Measurements from ENCODE around the gene NEURL3. TPM values are rescaled to one million over a fixed set of nuclear protein-coding genes. Genes with fewer than 3 reads are reported as not detected.

Gene NEURL3
- total and polyA plus RNA-seq, 2 of the 8 experiments (the other 6 are each of a cell fraction or from before 2014, with no cell fraction given), result not detected

DNA sequence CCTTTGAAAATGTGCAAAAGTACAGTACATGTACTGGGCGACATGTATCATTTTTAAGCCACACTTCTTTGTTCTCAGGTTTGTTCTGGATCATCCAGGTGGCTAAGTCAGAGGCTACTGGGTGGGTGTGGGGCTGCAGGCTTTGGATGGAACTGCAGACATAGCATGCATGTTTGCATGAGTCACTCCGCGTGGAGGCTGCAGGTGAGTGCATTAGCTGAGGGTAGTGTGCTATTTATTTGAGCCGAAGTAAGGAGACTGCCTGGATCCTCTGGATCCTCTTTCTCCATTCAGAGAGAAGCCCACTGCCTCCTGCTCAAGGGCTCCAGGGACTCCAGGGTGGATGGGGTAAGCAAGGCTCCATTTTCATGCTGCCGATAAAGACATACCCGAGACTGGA is 9.4 kb upstream of the NEURL3 start:
- Histone ChIP-seq H4K20me1 (replicated peaks in 1 of 2; ENCODE audit: control insufficient read depth in 1 of 2, insufficient read depth in 2 of 2, low read length in 2 of 2) (no peaks in the 10 kb centered on the region), H3K4me1 (replicated peaks in 1 of 4; ENCODE audit: control insufficient read depth in 3 of 4, insufficient read depth in 4 of 4, low read length in 3 of 4) (peaks cover 0 to 4% (median 2%) of the 10 kb centered on the region in 4 experiments; a peak in 1 of 7 replicates), H2AFZ (ENCODE audit: low read length) (no peak overlapping the region), H3K9ac (replicated peaks in 1 of 4; ENCODE audit: extremely low read depth in 1 of 4, low read depth in 3 of 4, low read length in 3 of 4) (no peak overlapping the region), H4K8ac (ENCODE audit: extremely low read depth, insufficient read depth, low read length) (no peak overlapping the region), H2BK12ac (ENCODE audit: low read depth, low read length) (no peak overlapping the region), H3K14ac (ENCODE audit: insufficient read length) (no peak overlapping the region), H2BK5ac (ENCODE audit: low read depth, low read length) (no peak overlapping the region), H3K4ac (replicated peaks; ENCODE audit: insufficient read length, low read depth, low read length) (no peak overlapping the region), H3K56ac (replicated peaks; ENCODE audit: insufficient read length, low read depth, low read length) (no peak overlapping the region), H2AK5ac (ENCODE audit: low read depth, low read length) (no peak overlapping the region), H2BK120ac (replicated peaks; ENCODE audit: low read depth, low read length) (no peak overlapping the region), H3K4me2 (ENCODE audit: insufficient read depth in 1 of 2, low read depth in 2 of 2, low read length in 2 of 2) (no peak overlapping the region), H3K23ac (ENCODE audit: insufficient read length) (no peak overlapping the region), H2BK15ac (ENCODE audit: low read length) (no peak overlapping the region), H4K5ac (ENCODE audit: insufficient read length, low read depth, low read length) (no peak overlapping the region), H3K18ac (ENCODE audit: extremely low read depth, low read length) (no peak overlapping the region), H3K36me3 (ENCODE audit: control insufficient read depth in 2 of 4, insufficient read depth in 4 of 4, low read length in 3 of 4) (no peaks in the 10 kb centered on the region), H3K27me3 (replicated peaks in 1 of 4; ENCODE audit: control insufficient read depth in 3 of 4, extremely low read depth in 1 of 4, insufficient read depth in 3 of 4, low read length in 3 of 4) (peaks cover 0 to 2% (median 0%) of the 10 kb centered on the region in 4 experiments; a peak in 1 of 7 replicates), H3K79me2 (ENCODE audit: control insufficient read depth in 1 of 2, insufficient read depth in 2 of 2, low read length in 2 of 2) (no peaks in the 10 kb centered on the region), H2BK20ac (ENCODE audit: low read length) (no peak overlapping the region), H3K79me1 (ENCODE audit: low read depth, low read length) (no peaks in the 10 kb centered on the region), H3K23me2 (ENCODE audit: low read depth, low read length) (no peaks in the 10 kb centered on the region), H4K91ac (replicated peaks; ENCODE audit: insufficient read length, low read length) (no peak overlapping the region), H3K4me3 (ENCODE audit: extremely low read depth in 1 of 4, insufficient read depth in 2 of 4, low read depth in 3 of 4, low read length in 4 of 4) (no peak overlapping the region), H3K9me3 (ENCODE audit: insufficient read depth in 2 of 2, low read depth in 1 of 2, low read length in 1 of 2) (peaks cover 0 to 5% of the 10 kb centered on the region in 2 experiments; a peak in 1 of 4 replicates), H3K27ac (ENCODE audit: low read depth, low read length) (no peak overlapping the region)
- no peak for DNase-seq (ENCODE audit: low read depth in 1 of 2, low spot score in 2 of 2)
- POLR2A ChIA-PET (ENCODE audit: partially characterized antibody), result no interaction called here
- no peak for FAIRE-seq
- CTCF ChIA-PET (ENCODE audit: partially characterized antibody), result interaction anchor here (1.3 to 2.2 kb wide), 2 partner anchors 12 to 40 kb away, joined by 3 to 8 read pairs; no protein-coding TSS in a partner anchor
- WGBS, 2 experiments (ENCODE audit: extremely low coverage in 1 of 2, insufficient coverage in 1 of 2, insufficient read length in 1 of 2, insufficient replicate concordance in 2 of 2, low coverage in 1 of 2, low lambda C conversion rate in 2 of 2, missing lambda C conversion rate in 1 of 2), result 86% methylated on average over 6 of the region's 6 CpGs; no CpG with 5 or more reads in 1 of the 2 experiments
- TF ChIP-seq BRCA1 (IDR thresholded peaks at IDR 0.05; ENCODE audit: low read depth, low read length), result no peak
- TF ChIP-seq JUND (IDR thresholded peaks at IDR 0.05; ENCODE audit: low read length), result no peak
- TF ChIP-seq RFX5 (IDR thresholded peaks at IDR 0.05; ENCODE audit: borderline replicate concordance, low read depth, low read length), result no peak
- no peak for TF ChIP-seq GTF2F1 (IDR thresholded peaks at IDR 0.05; ENCODE audit: borderline replicate concordance, low read depth, low read length)
- TF ChIP-seq, protein P1, sequence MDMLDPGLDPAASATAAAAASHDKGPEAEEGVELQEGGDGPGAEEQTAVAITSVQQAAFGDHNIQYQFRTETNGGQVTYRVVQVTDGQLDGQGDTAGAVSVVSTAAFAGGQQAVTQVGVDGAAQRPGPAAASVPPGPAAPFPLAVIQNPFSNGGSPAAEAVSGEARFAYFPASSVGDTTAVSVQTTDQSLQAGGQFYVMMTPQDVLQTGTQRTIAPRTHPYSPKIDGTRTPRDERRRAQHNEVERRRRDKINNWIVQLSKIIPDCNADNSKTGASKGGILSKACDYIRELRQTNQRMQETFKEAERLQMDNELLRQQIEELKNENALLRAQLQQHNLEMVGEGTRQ (IDR thresholded peaks at IDR 0.05; ENCODE audit: low read length), result no peak
- no peak for TF ChIP-seq POU5F1 (IDR thresholded peaks at IDR 0.05; ENCODE audit: low read depth, low read length)
- no peak for TF ChIP-seq KDM4A (IDR thresholded peaks at IDR 0.05; ENCODE audit: low read depth, low read length, severe bottlenecking)
- TF ChIP-seq EZH2 (IDR thresholded peaks at IDR 0.05; ENCODE audit: low read depth, low read length, severe bottlenecking), result no peak
- TF ChIP-seq ZNF274 (IDR thresholded peaks at IDR 0.05; ENCODE audit: borderline replicate concordance, extremely low read depth, low read length), result no peak
- TF ChIP-seq EP300 (IDR thresholded peaks at IDR 0.05; ENCODE audit: borderline replicate concordance in 1 of 2, low read depth in 2 of 2, low read length in 2 of 2), result no peak
- TF ChIP-seq, protein P2, sequence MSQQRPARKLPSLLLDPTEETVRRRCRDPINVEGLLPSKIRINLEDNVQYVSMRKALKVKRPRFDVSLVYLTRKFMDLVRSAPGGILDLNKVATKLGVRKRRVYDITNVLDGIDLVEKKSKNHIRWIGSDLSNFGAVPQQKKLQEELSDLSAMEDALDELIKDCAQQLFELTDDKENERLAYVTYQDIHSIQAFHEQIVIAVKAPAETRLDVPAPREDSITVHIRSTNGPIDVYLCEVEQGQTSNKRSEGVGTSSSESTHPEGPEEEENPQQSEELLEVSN (IDR thresholded peaks at IDR 0.05), result no peak
- no peak for TF ChIP-seq EGR1 (IDR thresholded peaks at IDR 0.05; ENCODE audit: borderline replicate concordance, low read depth, low read length)

Measured in H1 (cell line).